Activated CD4-positive, alpha-beta T cell treated with anti-CD3 and anti-CD28 coated beads for 36 hours (primary cell): ENCODE measurements around the gene HSD17B10. TPM values are rescaled to one million over a fixed set of nuclear protein-coding genes. Genes with fewer than 3 reads are reported as not detected.

Experiments
- ATAC-seq: fragments of 200-7000 bp; cut with Tn5 transposase; one replicate; pipeline ENCODE4 v1.10.0; 2021; ENCODE audit warnings: mild to moderate bottlenecking, moderate library complexity
- CTCF ChIA-PET: fragments of 350-600 bp; sonication (Branson Sonifier 250); formaldehyde crosslinking; loops from one replicate; lab custom pipeline; 2021; ENCODE audit warnings: antibody characterized with exemption; lab: Charles Lee
- POLR2A ChIA-PET: fragments of 350-600 bp; sonication (Branson Sonifier 250); formaldehyde crosslinking; loops from one replicate; lab custom pipeline; 2021; ENCODE audit warnings: antibody characterized with exemption, inconsistent platforms; lab: Charles Lee
- DNase-seq: peaks from one replicate; pipeline ENCODE4 v3.0.0-alpha.2; 2020
- H3K27ac Mint-ChIP-seq: one replicate; pipeline ENCODE4 v1.8.0; 2021; ENCODE audit warnings: mixed read lengths
- H3K27me3 Mint-ChIP-seq: one replicate; pipeline ENCODE4 v1.8.0; 2021; ENCODE audit warnings: mixed read lengths
- H3K36me3 Mint-ChIP-seq: one replicate; pipeline ENCODE4 v1.8.0; 2021; ENCODE audit warnings: low read depth, mixed read lengths
- H3K4me1 Mint-ChIP-seq: one replicate; pipeline ENCODE4 v1.8.0; 2021; ENCODE audit warnings: mixed read lengths
- H3K4me3 Mint-ChIP-seq: one replicate; pipeline ENCODE4 v1.8.0; 2021; ENCODE audit warnings: mild to moderate bottlenecking, moderate library complexity, mixed read lengths
- H3K9me3 Mint-ChIP-seq: one replicate; pipeline ENCODE4 v1.8.0; 2021; ENCODE audit warnings: low read depth, mixed read lengths
- intact Hi-C, 2 experiments: fragments of 100-400 bp; cut with DNase I in 1 of 2; cut with micrococcal nuclease in 1 of 2; formaldehyde crosslinking; loops; one replicate each; pipeline versions ENCODE4 v1.14.2 to v1.15.1; 2022 to 2024; cut with DNase I, micrococcal nuclease
- total RNA-seq, 2 experiments: library from RNA; stranded (reverse); gene quantifications; one replicate each; pipeline ENCODE4 v1.2.3, GENCODE V29; 2021

The HSD17B10 gene
- total RNA-seq, 2 experiments from 2014 or later = 89.0 to 92.7 TPM

GRCh38 chrX:53452812-53453211, 18.6 kb upstream of the HSD17B10 start:
- Mint-ChIP-seq H3K9me3 (no peaks in the 10 kb centered on the region), H3K36me3 (no peaks in the 10 kb centered on the region), H3K27me3 (peaks cover 7% of the 10 kb centered on the region), H3K27ac (no peak overlapping the region), H3K4me3 (no peak overlapping the region), H3K4me1 (no peaks in the 10 kb centered on the region)
- ChIA-PET POLR2A (no interaction called here), CTCF (interaction anchor here (1.3 to 1.4 kb wide), 2 partner anchors 133 to 140 kb away, joined by 6 to 7 read pairs; no protein-coding TSS in a partner anchor)
- ATAC-seq (no peak), DNase-seq (no peak)
- intact Hi-C loops = no loop called here

GRCh38 chrX:53449632-53450031, 15.5 kb upstream of the HSD17B10 start:
- H3K9me3 Mint-ChIP-seq = no peaks in the 10 kb centered on the region
- CTCF ChIA-PET = interaction anchor here (0.6 to 1.8 kb wide), 3 partner anchors 33 to 137 kb away, joined by 3 to 6 read pairs (median 3); no protein-coding TSS in a partner anchor
- ATAC-seq = no peak
- no peak for DNase-seq
- no peaks in the 10 kb centered on the region for H3K27me3 Mint-ChIP-seq
- H3K4me1 Mint-ChIP-seq = no peaks in the 10 kb centered on the region
- POLR2A ChIA-PET = interaction anchor here (0.6 kb wide), 1 partner anchor 100 kb away, joined by 3 read pairs; no protein-coding TSS in a partner anchor
- H3K36me3 Mint-ChIP-seq = no peaks in the 10 kb centered on the region
- no peak overlapping the region for H3K4me3 Mint-ChIP-seq
- intact Hi-C loops = no loop called here
- no peak overlapping the region for H3K27ac Mint-ChIP-seq

GRCh38 chrX:53447441-53447840, 13.3 kb upstream of the HSD17B10 start:
- no peak for ATAC-seq
- intact Hi-C loops = no loop called here
- H3K36me3 Mint-ChIP-seq = no peaks in the 10 kb centered on the region
- no peaks in the 10 kb centered on the region for H3K9me3 Mint-ChIP-seq
- no peaks in the 10 kb centered on the region for H3K27me3 Mint-ChIP-seq
- H3K4me1 Mint-ChIP-seq = no peaks in the 10 kb centered on the region
- ChIA-PET POLR2A (no interaction called here), CTCF (interaction anchor here (0.6 to 3.8 kb wide), 4 partner anchors 11 to 202 kb away, joined by 3 to 52 read pairs (median 6); no protein-coding TSS in a partner anchor)
- DNase-seq = no peak
- H3K27ac Mint-ChIP-seq = no peak overlapping the region
- H3K4me3 Mint-ChIP-seq = no peak overlapping the region

GRCh38 chrX:53445977-53446376, 11.8 kb upstream of the HSD17B10 start:
- Mint-ChIP-seq H3K9me3 (no peaks in the 10 kb centered on the region), H3K36me3 (no peaks in the 10 kb centered on the region), H3K27ac (no peak overlapping the region), H3K27me3 (no peaks in the 10 kb centered on the region), H3K4me1 (peaks cover 4% of the 10 kb centered on the region), H3K4me3 (no peak overlapping the region)
- ATAC-seq (peak; percentile 45), DNase-seq (peak; percentile 70)
- ChIA-PET CTCF (interaction anchor here (0.5 to 3.8 kb wide), 18 partner anchors 10 to 1013 kb away, joined by 3 to 52 read pairs (median 3); partner anchors contain the start of genes HSD17B10, RIBC1 and SMC1A), POLR2A (interaction anchor here (0.7 kb wide), 1 partner anchor 9 kb away, joined by 8 read pairs; no protein-coding TSS in a partner anchor)
- intact Hi-C loops = loop anchor here (1.0 kb wide), 1 partner anchor 129 kb away; no protein-coding TSS in a partner anchor

GRCh38 chrX:53442322-53442631, 8.1 kb upstream of the HSD17B10 start:
- no peak for ATAC-seq
- Mint-ChIP-seq H3K4me1 (peaks cover 26% of the 10 kb centered on the region), H3K27ac (no peak overlapping the region), H3K36me3 (no peaks in the 10 kb centered on the region), H3K9me3 (no peaks in the 10 kb centered on the region), H3K4me3 (peak overlapping the region; percentile 76), H3K27me3 (peaks cover 5% of the 10 kb centered on the region)
- POLR2A ChIA-PET = no interaction called here
- no peak for DNase-seq
- CTCF ChIA-PET = interaction anchor here (0.5 to 0.7 kb wide), 3 partner anchors 130 to 689 kb away, joined by 3 to 4 read pairs (median 3); no protein-coding TSS in a partner anchor
- intact Hi-C loops = no loop called here

GRCh38 chrX:53441531-53442321, 7.6 kb upstream of the HSD17B10 start:
- Mint-ChIP-seq H3K4me3 (peak overlapping the region; percentile 76), H3K27me3 (peaks cover 5% of the 10 kb centered on the region), H3K36me3 (no peaks in the 10 kb centered on the region), H3K4me1 (peaks cover 26% of the 10 kb centered on the region), H3K9me3 (no peaks in the 10 kb centered on the region), H3K27ac (peak overlapping the region; percentile 51)
- DNase-seq (peak; percentile 86), ATAC-seq (peak; percentile 82)
- CTCF ChIA-PET = interaction anchor here (0.5 to 0.7 kb wide), 2 partner anchors 275 to 690 kb away, joined by 3 read pairs; no protein-coding TSS in a partner anchor
- intact Hi-C loops = no loop called here
- POLR2A ChIA-PET = no interaction called here

- Mint-ChIP-seq H3K36me3 (no peaks in the 10 kb centered on the region), H3K27me3 (peaks cover 5% of the 10 kb centered on the region), H3K4me1 (peaks cover 30% of the 10 kb centered on the region), H3K27ac (peak overlapping the region; percentile 51), H3K4me3 (peak overlapping the region; percentile 76), H3K9me3 (no peaks in the 10 kb centered on the region)
- ChIA-PET POLR2A (no interaction called here), CTCF (interaction anchor here (0.7 to 1.1 kb wide), 2 partner anchors 121 to 128 kb away, joined by 4 to 5 read pairs; no protein-coding TSS in a partner anchor)
- peak; percentile 4 for ATAC-seq
- DNase-seq = peak; percentile 59
- intact Hi-C loops = no loop called here
These were observed 6.7 kb upstream of the HSD17B10 start for GRCh38 chrX:53440621-53441517.

- intact Hi-C loops = no loop called here
- ATAC-seq (no peak), DNase-seq (no peak)
- peaks cover 33% of the 10 kb centered on the region for H3K4me1 Mint-ChIP-seq
- POLR2A ChIA-PET = no interaction called here
- CTCF ChIA-PET = interaction anchor here (1.1 kb wide), 1 partner anchor 127 kb away, joined by 5 read pairs; no protein-coding TSS in a partner anchor
- H3K36me3 Mint-ChIP-seq = no peaks in the 10 kb centered on the region
- no peaks in the 10 kb centered on the region for H3K9me3 Mint-ChIP-seq
- peak overlapping the region; percentile 76 for H3K4me3 Mint-ChIP-seq
- no peak overlapping the region for H3K27ac Mint-ChIP-seq
- peaks cover 5% of the 10 kb centered on the region for H3K27me3 Mint-ChIP-seq
These were observed 5.9 kb upstream of the HSD17B10 start for GRCh38 chrX:53440101-53440500.

GRCh38 chrX:53438832-53439230, 4.7 kb upstream of the HSD17B10 start:
- POLR2A ChIA-PET = no interaction called here
- DNase-seq (no peak), ATAC-seq (no peak)
- CTCF ChIA-PET = interaction anchor here (0.6 to 0.8 kb wide), 2 partner anchors 43 to 121 kb away, joined by 3 read pairs; no protein-coding TSS in a partner anchor
- peaks cover 2% of the 10 kb centered on the region for H3K36me3 Mint-ChIP-seq
- H3K4me3 Mint-ChIP-seq = no peak overlapping the region
- peaks cover 36% of the 10 kb centered on the region for H3K4me1 Mint-ChIP-seq
- intact Hi-C loops = no loop called here
- no peaks in the 10 kb centered on the region for H3K9me3 Mint-ChIP-seq
- H3K27me3 Mint-ChIP-seq = peaks cover 5% of the 10 kb centered on the region
- peak overlapping the region; percentile 11 for H3K27ac Mint-ChIP-seq

GRCh38 chrX:53438174-53438831, 4.1 kb upstream of the HSD17B10 start:
- intact Hi-C loops = no loop called here
- CTCF ChIA-PET = interaction anchor here (0.6 to 0.8 kb wide), 3 partner anchors 15 to 121 kb away, joined by 3 read pairs; no protein-coding TSS in a partner anchor
- peak overlapping the region; percentile 11 for H3K27ac Mint-ChIP-seq

More at GRCh38 chrX:53438174-53438831, 4.1 kb upstream of the HSD17B10 start:
- POLR2A ChIA-PET = no interaction called here
- ATAC-seq (no peak), DNase-seq (no peak)
- Mint-ChIP-seq H3K4me3 (no peak overlapping the region), H3K4me1 (peaks cover 36% of the 10 kb centered on the region), H3K9me3 (no peaks in the 10 kb centered on the region), H3K36me3 (peaks cover 2% of the 10 kb centered on the region), H3K27me3 (peaks cover 5% of the 10 kb centered on the region)
